Osteoblast (primary cell): ENCODE results near the gene DEFB121. TPM values are rescaled to one million over a fixed set of nuclear protein-coding genes. Genes with fewer than 3 reads are reported as not detected.

Source experiments
- DNase-seq: peaks from one replicate; pipeline ENCODE4 v3.0.0; 2011; ENCODE audit warnings: low spot score, mixed read lengths; ENCODE audit not compliant: insufficient read length; ENCODE audit errors: missing footprints
- H2AFZ ChIP-seq: 2 replicates; pipeline ENCODE4 v1.6.0; 2011; ENCODE audit warnings: mild to moderate bottlenecking, low read length
- H3K27ac ChIP-seq: 2 replicates; pipeline ENCODE4 v1.5.1; 2011; ENCODE audit warnings: mild to moderate bottlenecking, low read depth, low read length, moderate library complexity
- H3K27me3 ChIP-seq: 2 replicates; pipeline ENCODE4 v1.6.0; 2012; ENCODE audit warnings: mild to moderate bottlenecking, control low read depth, inconsistent platforms, low read length, moderate library complexity; ENCODE audit not compliant: insufficient read depth
- H3K36me3 ChIP-seq: 2 replicates; pipeline ENCODE4 v1.5.1; 2011; ENCODE audit warnings: mild to moderate bottlenecking, low read length, control low read depth, moderate library complexity; ENCODE audit not compliant: insufficient read depth
- H3K4me1 ChIP-seq: 2 replicates; pipeline ENCODE4 v1.5.1; 2011; ENCODE audit warnings: mild to moderate bottlenecking, low read length, control low read depth, moderate library complexity; ENCODE audit not compliant: insufficient read depth
- H3K4me2 ChIP-seq: 2 replicates; pipeline ENCODE4 v1.6.0; 2011; ENCODE audit warnings: mild to moderate bottlenecking, low read length; ENCODE audit not compliant: insufficient read depth
- H3K4me3 ChIP-seq: fragments of 200-600 bp; sonication (generic); 3 replicates; pipeline ENCODE4 v1.5.1; 2012; ENCODE audit warnings: mild to moderate bottlenecking, low read length, inconsistent platforms; ENCODE audit not compliant: insufficient read depth
- H3K79me2 ChIP-seq: 2 replicates; pipeline ENCODE4 v1.6.0; 2012; ENCODE audit warnings: mild to moderate bottlenecking, low read length, control low read depth, inconsistent platforms; ENCODE audit not compliant: insufficient read depth
- H3K9me3 ChIP-seq: 2 replicates; pipeline ENCODE4 v1.5.1; 2011; ENCODE audit warnings: low read depth, low read length, control low read depth
- H4K20me1 ChIP-seq: 2 replicates; pipeline ENCODE4 v1.6.0; 2012; ENCODE audit warnings: mild to moderate bottlenecking, low read length, control low read depth; ENCODE audit not compliant: insufficient read depth
- total RNA-seq: library from RNA; depleted of rRNA; stranded (reverse); fragments of >200 nt; gene quantifications from 2 replicates; pipeline ENCODE4 v1.2.3, GENCODE V29; 2012
- TF ChIP-seq, protein P1 (sequence below): IDR thresholded peaks from 2 replicates; pipeline ENCODE4 v1.5.1; 2011; ENCODE audit warnings: mild to moderate bottlenecking, low read depth, low read length, moderate library complexity; ENCODE audit errors: extremely low read depth

DEFB121 gene
- total RNA-seq, 1 donor, result not detected

DNA sequence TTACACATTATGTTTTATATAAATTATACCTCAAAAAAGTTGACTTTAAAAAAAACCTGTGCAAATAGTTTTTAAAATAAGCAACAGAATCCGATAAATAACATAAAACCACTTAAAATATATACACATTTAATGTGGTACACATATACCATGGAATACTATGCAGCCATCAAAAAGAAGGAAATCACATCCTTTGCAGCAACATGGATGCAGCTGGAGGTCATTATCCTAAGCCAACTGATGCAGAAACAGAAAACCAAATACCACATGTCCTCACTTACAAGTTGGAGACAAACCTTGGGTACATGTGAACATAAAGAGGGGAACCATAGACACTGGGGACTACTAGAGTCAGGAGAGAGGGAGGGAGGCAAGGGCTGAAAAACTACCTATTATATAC lies 4.0 kb upstream of the DEFB121 start:
- Histone ChIP-seq H3K4me2 (no peak overlapping the region), H3K9me3 (no peaks in the 10 kb centered on the region), H3K79me2 (no peaks in the 10 kb centered on the region), H2AFZ (no peak overlapping the region), H3K27ac (no peak overlapping the region), H3K36me3 (no peaks in the 10 kb centered on the region), H4K20me1 (no peaks in the 10 kb centered on the region), H3K4me3 (no peak overlapping the region), H3K4me1 (no peaks in the 10 kb centered on the region), H3K27me3 (no peaks in the 10 kb centered on the region)
- TF ChIP-seq, protein P1, sequence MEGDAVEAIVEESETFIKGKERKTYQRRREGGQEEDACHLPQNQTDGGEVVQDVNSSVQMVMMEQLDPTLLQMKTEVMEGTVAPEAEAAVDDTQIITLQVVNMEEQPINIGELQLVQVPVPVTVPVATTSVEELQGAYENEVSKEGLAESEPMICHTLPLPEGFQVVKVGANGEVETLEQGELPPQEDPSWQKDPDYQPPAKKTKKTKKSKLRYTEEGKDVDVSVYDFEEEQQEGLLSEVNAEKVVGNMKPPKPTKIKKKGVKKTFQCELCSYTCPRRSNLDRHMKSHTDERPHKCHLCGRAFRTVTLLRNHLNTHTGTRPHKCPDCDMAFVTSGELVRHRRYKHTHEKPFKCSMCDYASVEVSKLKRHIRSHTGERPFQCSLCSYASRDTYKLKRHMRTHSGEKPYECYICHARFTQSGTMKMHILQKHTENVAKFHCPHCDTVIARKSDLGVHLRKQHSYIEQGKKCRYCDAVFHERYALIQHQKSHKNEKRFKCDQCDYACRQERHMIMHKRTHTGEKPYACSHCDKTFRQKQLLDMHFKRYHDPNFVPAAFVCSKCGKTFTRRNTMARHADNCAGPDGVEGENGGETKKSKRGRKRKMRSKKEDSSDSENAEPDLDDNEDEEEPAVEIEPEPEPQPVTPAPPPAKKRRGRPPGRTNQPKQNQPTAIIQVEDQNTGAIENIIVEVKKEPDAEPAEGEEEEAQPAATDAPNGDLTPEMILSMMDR, result no peak
- DNase-seq, result no peak

DNA sequence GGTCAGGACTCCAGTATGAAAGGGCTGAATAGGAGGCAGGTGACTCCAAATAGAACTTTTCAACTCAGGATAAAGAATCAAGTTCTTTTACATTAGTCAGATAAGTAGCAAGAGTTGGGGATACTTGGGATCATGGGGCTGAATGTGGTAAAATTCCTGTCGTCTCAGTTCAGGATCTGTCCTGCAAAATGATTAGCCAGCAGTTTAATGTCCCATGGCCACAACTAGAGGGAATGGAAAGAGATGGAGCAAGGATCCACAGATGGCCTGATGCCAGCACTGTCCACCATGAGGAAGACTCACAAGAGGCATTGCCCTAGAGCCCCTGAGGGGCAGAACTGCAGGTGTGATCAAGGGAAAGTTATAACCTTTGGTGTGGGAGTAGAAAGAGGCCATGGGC lies 2.1 kb downstream of the DEFB121 start:
- H3K79me2 ChIP-seq, result no peaks in the 10 kb centered on the region

DNA sequence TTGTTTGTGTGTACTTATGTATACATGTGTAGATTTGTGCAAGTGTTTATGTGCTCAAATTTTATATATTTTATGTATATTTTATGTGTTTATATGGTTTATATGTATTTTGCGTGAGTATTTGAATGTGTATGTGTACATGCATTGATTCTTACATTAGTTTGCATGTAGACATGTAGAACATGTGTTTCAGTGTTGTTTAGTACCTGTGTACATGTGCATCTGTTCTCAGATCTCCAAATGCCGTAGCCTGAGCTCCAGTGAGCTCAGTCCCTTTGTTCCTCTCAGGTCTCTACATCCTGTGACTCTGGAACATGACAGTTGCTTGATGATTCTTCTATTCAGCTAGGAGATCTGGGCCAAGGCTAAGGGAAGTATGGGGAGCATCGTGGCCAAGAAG lies 11.1 kb downstream of the DEFB121 start:
- Histone ChIP-seq H3K27me3 (no peaks in the 10 kb centered on the region), H4K20me1 (no peaks in the 10 kb centered on the region), H3K4me1 (no peaks in the 10 kb centered on the region), H3K36me3 (no peaks in the 10 kb centered on the region), H3K4me2 (no peak overlapping the region), H3K27ac (no peak overlapping the region), H3K79me2 (no peaks in the 10 kb centered on the region), H3K4me3 (no peak overlapping the region), H3K9me3 (no peaks in the 10 kb centered on the region), H2AFZ (no peak overlapping the region)
- TF ChIP-seq, protein P1, result no peak
- no peak for DNase-seq

More for the DNA sequence above, 2.1 kb downstream of the DEFB121 start:
- H3K27me3 ChIP-seq, result no peaks in the 10 kb centered on the region
- TF ChIP-seq, protein P1, result no peak
- no peak overlapping the region for H3K4me2 ChIP-seq
- H4K20me1 ChIP-seq, result no peaks in the 10 kb centered on the region
- H3K4me3 ChIP-seq, result no peak overlapping the region
- no peak overlapping the region for H3K27ac ChIP-seq
- H3K9me3 ChIP-seq, result no peaks in the 10 kb centered on the region
- H2AFZ ChIP-seq, result no peak overlapping the region
- H3K4me1 ChIP-seq, result no peaks in the 10 kb centered on the region
- no peak for DNase-seq
- no peaks in the 10 kb centered on the region for H3K36me3 ChIP-seq

DNA sequence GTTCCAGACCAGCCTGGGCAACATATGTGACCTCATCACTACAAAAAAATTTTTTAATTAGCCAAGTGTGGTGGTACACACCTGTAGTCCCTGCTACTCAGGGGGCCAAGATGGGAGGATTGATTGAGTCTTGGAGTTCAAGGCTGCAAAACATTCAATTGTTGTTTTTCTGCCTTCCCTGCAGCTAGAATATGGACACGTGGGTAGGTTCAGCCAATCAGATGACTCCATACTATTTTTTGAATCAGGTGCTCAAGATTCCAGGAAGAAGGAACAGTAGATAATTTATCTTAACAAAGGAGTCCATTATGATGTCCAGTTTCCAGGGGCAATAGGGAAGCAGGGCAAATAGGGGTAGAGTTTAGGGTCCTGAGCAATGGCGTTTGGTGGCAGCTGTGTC lies 13.2 kb downstream of the DEFB121 start:
- Histone ChIP-seq H3K4me1 (no peaks in the 10 kb centered on the region), H2AFZ (no peak overlapping the region), H4K20me1 (no peaks in the 10 kb centered on the region), H3K36me3 (no peaks in the 10 kb centered on the region), H3K9me3 (no peaks in the 10 kb centered on the region), H3K4me2 (no peak overlapping the region), H3K27ac (no peak overlapping the region), H3K79me2 (no peaks in the 10 kb centered on the region), H3K27me3 (no peaks in the 10 kb centered on the region), H3K4me3 (no peak overlapping the region)
- TF ChIP-seq, protein P1, result no peak
- DNase-seq, result no peak
